Pancreas (tissue), 10 donors: ENCODE measurements around the gene NYAP1. TPM values are rescaled to one million over a fixed set of nuclear protein-coding genes. Genes with fewer than 3 reads are reported as not detected.

Experiments used
- ATAC-seq, 4 donors: fragments of 200-7000 bp; cut with Tn5 transposase; one replicate each; pipeline versions ENCODE4 v1.8.0 to v1.9.1; 2020; ENCODE audit warnings: mild to moderate bottlenecking in 4 of 4, moderate library complexity in 4 of 4
- DNase-seq, 6 donors: peaks; one replicate each; pipeline ENCODE4 v3.0.0-alpha.2; 2020
- FAIRE-seq: peaks from 2 replicates; lab custom pipeline; 2012; peaks lifted over from hg19 to GRCh38; lab: Jason Lieb, UNC
- H3K27ac ChIP-seq, 4 donors: fragments of 200-600 bp; sonication (generic); 1 replicate in 3 of 4; 2 replicates in 1 of 4; pipeline versions ENCODE4 v1.5.0 to v1.8.0; 2020
- H3K27me3 ChIP-seq, 4 donors: fragments of 200-600 bp; one replicate each; pipeline ENCODE4 v1.8.0; 2021
- H3K36me3 ChIP-seq, 3 donors: fragments of 200-600 bp; sonication (generic) in 1 of 3; one replicate each; pipeline versions ENCODE4 v1.5.0 to v1.8.0; 2020 to 2021
- H3K4me1 ChIP-seq, 3 donors: fragments of 200-600 bp; one replicate each; pipeline ENCODE4 v1.8.0; 2021
- H3K4me3 ChIP-seq, 4 donors: fragments of 200-600 bp; sonication (generic) in 2 of 4; one replicate each; pipeline versions ENCODE4 v1.5.0 to v1.8.0; 2020 to 2021
- H3K9me3 ChIP-seq, 4 donors: fragments of 200-600 bp; one replicate each; pipeline ENCODE4 v1.8.0; 2021
- WGBS, 2 donors: extraction: QIAGEN DNeasy Blood & Tissue Kit; methylation state at CpG; one replicate each; pipeline ENCODE4 v1.1.7; 2013; 5-methylcytosine and 5-hydroxymethylcytosine counted together
- intact Hi-C, 3 donors: fragments of 100-400 bp; cut with DNase I; formaldehyde crosslinking; loops; one replicate each; pipeline versions ENCODE4 v1.11.1 to v1.14.2; 2022
- polyA plus RNA-seq, 2 donors: library from polyadenylated mRNA; stranded (reverse); fragments of 200-250 nt; gene quantifications; one replicate each; pipeline ENCODE4 v1.2.3, GENCODE V29; 2013
- total RNA-seq, 6 donors: library from RNA; stranded (reverse); fragmentation: NEBNext Ultra II Directional in 4 of 6; extraction: Animal tissue kit (Norgen Biotek cat#: 25700) in 4 of 6; gene quantifications; one replicate each; pipeline versions ENCODE4 v1.2.1 to v1.2.4, GENCODE V29; 2021 to 2023
- TF ChIP-seq, protein P1 (sequence below), 4 donors: fragments of 200-600 bp; sonication (generic) in 3 of 4; IDR thresholded peaks; one replicate each; pipeline versions ENCODE4 v1.5.0 to v1.8.0; 2021; ENCODE audit warnings: antibody characterized with exemption in 4 of 4
- donor health status: healthy with polysubstance abuse.
- donor health status: DM: no; HTN: no; CAD: no; lungs with moderate emphysema.
- donor health status: DM: no; HTN: no; CAD: no.
- donor health status: control.
- donor health status: control.
- donor health status: Bipolar disorder and iron deficiency.
- donor health status: DM: yes; HTN: yes; CAD: no.
- donor health status: DM: no; HTN: no; CAD: no.
- donor health status: DM: no; HTN: no; CAD: no.
- donor health status: DM: yes; HTN: yes; CAD: no.

NYAP1 gene
- total and polyA plus RNA-seq, 8 donors = 0.25 to 4.8 (median 0.96) TPM

DNA sequence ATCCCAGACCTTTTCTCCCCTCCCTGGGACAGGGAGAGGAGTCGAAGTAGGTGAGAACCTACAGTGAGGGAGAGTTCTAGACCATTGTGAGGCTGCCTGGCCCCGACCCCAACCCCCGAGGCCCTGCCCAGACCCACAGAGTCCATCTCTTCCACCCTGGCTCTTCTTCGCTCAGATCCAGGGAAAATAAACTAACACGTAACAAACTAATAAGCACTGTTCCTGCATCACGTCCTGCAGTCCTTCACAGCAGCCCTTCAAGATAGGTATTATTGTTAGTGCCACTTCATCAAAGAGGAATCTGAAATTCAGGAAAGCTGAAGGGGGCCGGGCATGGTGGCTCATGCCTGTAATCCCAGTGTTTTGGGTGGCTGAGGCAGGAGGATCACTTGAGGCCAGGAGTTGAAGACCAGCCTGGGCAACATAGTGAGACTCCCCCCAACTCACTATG, 19.5 kb upstream of the NYAP1 start, which contains the start of gene SPACDR:
TSS of gene SPACDR (minus strand) at position 51 of the 451 bp plus-strand sequence. CDS start 235 bp downstream, outside the sequence.
- Histone ChIP-seq H3K9me3 (no peaks in the 10 kb centered on the region), H3K36me3 (no peaks in the 10 kb centered on the region), H3K27me3 (no peaks in the 10 kb centered on the region), H3K4me1 (peaks cover 0 to 5% (median 0%) of the 10 kb centered on the region in 3 donors), H3K27ac (no peak within 1 kb of the TSS), H3K4me3 (no peak within 1 kb of the TSS)
- intact Hi-C loops = loop anchor here in 1 of 3 donors (10.0 kb wide), 1 partner anchor 221 kb away; no protein-coding TSS in a partner anchor
- TF ChIP-seq, protein P1, sequence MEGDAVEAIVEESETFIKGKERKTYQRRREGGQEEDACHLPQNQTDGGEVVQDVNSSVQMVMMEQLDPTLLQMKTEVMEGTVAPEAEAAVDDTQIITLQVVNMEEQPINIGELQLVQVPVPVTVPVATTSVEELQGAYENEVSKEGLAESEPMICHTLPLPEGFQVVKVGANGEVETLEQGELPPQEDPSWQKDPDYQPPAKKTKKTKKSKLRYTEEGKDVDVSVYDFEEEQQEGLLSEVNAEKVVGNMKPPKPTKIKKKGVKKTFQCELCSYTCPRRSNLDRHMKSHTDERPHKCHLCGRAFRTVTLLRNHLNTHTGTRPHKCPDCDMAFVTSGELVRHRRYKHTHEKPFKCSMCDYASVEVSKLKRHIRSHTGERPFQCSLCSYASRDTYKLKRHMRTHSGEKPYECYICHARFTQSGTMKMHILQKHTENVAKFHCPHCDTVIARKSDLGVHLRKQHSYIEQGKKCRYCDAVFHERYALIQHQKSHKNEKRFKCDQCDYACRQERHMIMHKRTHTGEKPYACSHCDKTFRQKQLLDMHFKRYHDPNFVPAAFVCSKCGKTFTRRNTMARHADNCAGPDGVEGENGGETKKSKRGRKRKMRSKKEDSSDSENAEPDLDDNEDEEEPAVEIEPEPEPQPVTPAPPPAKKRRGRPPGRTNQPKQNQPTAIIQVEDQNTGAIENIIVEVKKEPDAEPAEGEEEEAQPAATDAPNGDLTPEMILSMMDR (IDR thresholded peaks at IDR 0.05) = no peak
- WGBS, 2 donors = 71 to 80% methylated on average over 7 of the region's 7 CpGs
- no peak for FAIRE-seq
- DNase-seq = no peak
- ATAC-seq = no peak

DNA sequence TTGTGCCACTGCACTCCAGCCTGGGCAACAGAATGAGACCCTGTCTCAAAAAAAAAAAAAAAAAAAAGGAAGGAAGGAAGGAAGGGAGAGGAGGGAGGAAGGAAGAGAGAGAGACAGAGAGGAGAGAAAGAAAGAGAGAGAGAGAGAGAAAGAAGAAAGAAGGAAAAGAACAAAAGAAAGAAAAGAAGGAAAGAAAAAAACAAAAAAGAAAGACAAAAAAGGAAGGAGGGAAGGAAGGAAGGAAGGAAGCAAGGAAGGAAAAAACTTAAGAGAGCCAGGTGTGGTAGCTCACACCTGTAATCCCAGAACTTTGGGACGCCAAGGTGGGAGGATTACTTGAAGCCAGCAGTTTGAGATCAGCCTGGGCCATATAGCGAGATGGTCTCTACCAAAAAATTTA, 18.9 kb upstream of the NYAP1 start:
- intact Hi-C loops = loop anchor here in 2 of 3 donors (5.0 to 10.0 kb wide), 3 partner anchors 98 to 220 kb away; no protein-coding TSS in a partner anchor
- Histone ChIP-seq H3K4me3 (no peak overlapping the region), H3K27me3 (no peaks in the 10 kb centered on the region), H3K4me1 (peaks cover 0 to 5% (median 0%) of the 10 kb centered on the region in 3 donors), H3K27ac (no peak overlapping the region), H3K9me3 (no peaks in the 10 kb centered on the region), H3K36me3 (no peaks in the 10 kb centered on the region)
- WGBS, 2 donors = 91 to 98% methylated on average over 2 of the region's 2 CpGs
- TF ChIP-seq, protein P1 (IDR thresholded peaks at IDR 0.05) = no peak
- DNase-seq (no peak), ATAC-seq (no peak), FAIRE-seq (no peak)

DNA sequence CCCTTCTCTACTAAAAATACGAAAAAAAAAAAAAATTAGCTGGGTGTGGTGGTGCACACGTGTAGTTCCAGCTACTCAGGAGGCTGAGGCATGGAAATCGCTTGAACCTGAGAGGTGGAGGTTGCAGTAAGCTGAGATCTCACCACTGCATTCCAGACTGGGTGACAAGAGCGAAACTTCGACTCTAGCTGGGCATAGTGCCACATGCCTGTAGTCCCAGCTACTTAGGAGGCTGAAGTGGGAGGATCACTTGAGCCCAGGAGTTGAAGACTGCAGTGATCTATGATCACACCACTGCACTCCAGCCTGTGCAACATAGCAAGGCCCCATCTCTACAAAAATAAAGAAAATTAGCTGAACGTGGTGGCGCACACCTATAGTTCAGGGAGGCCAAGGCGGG, 18.4 kb upstream of the NYAP1 start:
- H3K9me3 ChIP-seq = no peaks in the 10 kb centered on the region
- no peak for FAIRE-seq
- intact Hi-C loops = loop anchor here in 2 of 3 donors (5.0 to 10.0 kb wide), 3 partner anchors 97 to 220 kb away; no protein-coding TSS in a partner anchor
- no peaks in the 10 kb centered on the region for H3K27me3 ChIP-seq
- WGBS, 2 donors = 58 to 60% methylated on average over 8 of the region's 8 CpGs
- no peak for DNase-seq
- H3K36me3 ChIP-seq = no peaks in the 10 kb centered on the region
- ATAC-seq = no peak
- no peak overlapping the region for H3K4me3 ChIP-seq
- TF ChIP-seq, protein P1 (IDR thresholded peaks at IDR 0.05) = no peak
- peaks cover 0 to 5% (median 0%) of the 10 kb centered on the region in 3 donors for H3K4me1 ChIP-seq
- peak overlapping the region in 2 of 4 donors; percentile 3 to 39 for H3K27ac ChIP-seq

DNA sequence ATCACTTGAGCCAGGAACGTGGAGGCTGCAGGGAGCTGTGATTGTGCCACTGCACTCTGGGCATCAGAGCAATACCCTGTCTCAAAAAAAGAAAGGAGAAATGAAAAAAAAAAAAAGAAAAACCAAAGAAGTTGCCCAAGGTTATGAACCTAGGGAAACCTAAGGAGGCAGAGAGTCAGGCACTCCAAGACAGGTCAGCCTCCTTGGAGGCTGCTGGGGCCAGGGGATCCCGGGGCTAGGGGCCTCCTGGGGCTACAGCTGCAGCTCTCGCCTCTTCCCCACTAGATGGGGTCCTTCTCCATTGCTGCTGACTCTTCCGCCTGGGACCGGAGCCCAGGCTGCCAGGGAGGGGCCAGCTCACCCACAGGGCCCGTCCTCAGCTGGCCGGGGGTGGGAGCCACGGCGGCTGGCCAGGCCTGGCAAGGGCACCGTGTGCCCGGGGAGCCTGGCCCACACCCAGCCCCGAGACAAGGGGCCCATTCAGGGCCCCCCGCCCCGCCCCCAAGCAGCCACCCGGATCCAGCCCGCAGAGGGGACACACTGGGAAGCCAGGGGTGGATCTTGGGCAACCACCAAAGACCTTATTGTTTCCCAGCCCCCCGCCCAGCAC, 17.9 kb upstream of the NYAP1 start:
- no peaks in the 10 kb centered on the region for H3K36me3 ChIP-seq
- peak; percentile 82 to 95 (median 88) for DNase-seq
- no peaks in the 10 kb centered on the region for H3K9me3 ChIP-seq
- peak overlapping the region in 1 of 4 donors; percentile 14 for H3K4me3 ChIP-seq
- no peak for FAIRE-seq
- peak overlapping the region in 3 of 4 donors; percentile 39 to 42 (median 41) for H3K27ac ChIP-seq
- peak; percentile 84 to 93 (median 92) for ATAC-seq
- no peaks in the 10 kb centered on the region for H3K27me3 ChIP-seq
- TF ChIP-seq, protein P1 (IDR thresholded peaks at IDR 0.05) = peak; percentile 42 to 61 (median 56)
- H3K4me1 ChIP-seq = peaks cover 0 to 5% (median 0%) of the 10 kb centered on the region in 3 donors
- 3 to 4% methylated on average over 16 to 17 of the region's 17 CpGs for WGBS, 2 donors
- intact Hi-C loops = loop anchor here in 2 of 3 donors (5.0 to 10.0 kb wide), 3 partner anchors 96 to 219 kb away; no protein-coding TSS in a partner anchor
